ENCODE measurements around the gene RBX1.

Gene RBX1

DNA sequence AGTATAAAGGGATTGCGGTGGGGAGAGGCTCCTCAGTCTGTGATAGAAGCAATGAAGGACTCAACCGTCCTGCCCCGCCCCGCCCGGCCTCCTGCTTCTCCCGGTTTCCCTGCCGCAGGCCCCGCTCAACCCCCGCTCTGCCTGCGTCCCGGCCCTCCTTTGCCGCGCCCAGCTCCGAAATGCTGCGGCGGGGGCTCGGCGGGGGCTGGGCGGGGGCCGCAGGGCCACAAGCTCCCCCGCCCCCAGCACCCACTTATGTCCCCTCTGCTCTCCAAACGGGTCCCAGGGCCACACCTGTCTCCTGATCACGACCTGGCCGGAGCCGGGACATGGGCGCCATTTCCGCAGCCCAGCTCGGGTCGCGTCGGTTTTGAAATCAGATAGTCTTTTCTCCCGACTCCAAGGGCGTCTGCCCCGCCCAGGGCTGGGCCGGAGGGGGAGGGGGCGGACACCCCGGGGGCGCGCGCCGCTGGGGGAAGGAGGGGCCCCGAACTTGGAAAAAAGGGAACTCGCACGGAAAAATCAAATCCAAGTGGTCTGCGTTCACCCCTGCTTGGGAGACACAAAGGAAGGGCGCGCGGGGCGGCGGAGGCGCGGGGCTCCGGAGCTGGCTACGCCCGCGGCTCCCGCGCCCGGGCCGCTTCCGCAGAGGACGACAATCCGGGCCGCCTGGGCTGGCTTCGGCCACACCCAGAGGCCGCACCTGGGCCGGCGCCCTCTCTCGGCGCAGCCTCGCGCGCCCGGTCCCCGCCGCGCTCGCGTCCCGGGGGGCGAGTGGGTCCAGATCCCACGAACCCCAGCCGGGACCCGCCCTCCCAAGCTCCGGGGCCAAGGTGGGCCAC is 70.7 kb downstream of the RBX1 start:
- peak; percentile 14 to 45 (median 16) for DNase-seq (ENCODE audit: low read depth in 2 of 3, low spot score in 1 of 3)

DNA sequence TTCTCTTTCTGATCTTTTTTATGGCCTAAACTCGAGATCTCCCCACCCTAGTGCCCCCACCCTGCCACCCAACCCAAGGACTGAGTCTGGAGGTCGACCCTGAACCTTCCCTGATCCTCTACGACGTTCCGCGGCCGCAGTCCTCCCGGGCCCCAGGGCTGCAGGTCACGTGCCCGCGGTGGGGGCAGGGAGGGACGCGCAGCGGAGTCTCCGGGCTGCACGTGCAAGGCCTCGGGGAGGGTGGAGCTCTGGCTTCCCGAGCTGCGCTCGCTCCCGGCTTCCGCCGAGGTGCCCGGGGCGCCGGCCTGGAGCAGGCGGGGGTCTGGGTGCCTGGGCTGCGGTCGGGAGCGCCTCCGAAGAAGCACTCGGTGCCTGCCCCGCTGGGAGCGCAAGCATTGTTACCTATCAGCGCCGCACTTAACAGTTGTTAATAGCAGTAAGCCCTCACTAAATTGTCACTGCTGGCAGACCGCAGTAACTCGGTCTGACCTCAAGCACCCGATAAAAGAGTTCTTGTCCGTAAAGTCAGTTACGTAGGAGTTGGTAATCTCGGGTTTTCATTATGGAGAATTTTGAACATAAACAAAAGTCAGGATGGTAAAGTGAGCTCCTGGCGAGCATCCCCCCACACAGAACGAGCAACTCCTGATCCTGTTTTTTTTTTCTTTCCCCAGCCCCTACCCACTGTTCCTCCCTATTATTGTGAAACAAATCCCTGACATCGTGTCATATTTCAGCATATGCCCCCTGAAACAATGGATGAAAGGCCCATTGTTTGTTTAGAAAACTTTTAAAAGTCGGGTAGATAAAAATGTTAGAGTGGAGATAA is 71.5 kb downstream of the RBX1 start:
- peak; percentile 67 to 82 (median 70) for DNase-seq (ENCODE audit: low read depth in 2 of 3, low spot score in 1 of 3)
